LNCAP (cell line): Measurements from ENCODE around the gene CTNNA1.

Experiments used
- TF ChIP-seq, protein P1 (sequence below): fragments of 450-650 bp; IDR thresholded peaks from 2 replicates; pipeline ENCODE4 v1.5.1; 2017; ENCODE audit warnings: mild to moderate bottlenecking

CTNNA1 gene

DNA sequence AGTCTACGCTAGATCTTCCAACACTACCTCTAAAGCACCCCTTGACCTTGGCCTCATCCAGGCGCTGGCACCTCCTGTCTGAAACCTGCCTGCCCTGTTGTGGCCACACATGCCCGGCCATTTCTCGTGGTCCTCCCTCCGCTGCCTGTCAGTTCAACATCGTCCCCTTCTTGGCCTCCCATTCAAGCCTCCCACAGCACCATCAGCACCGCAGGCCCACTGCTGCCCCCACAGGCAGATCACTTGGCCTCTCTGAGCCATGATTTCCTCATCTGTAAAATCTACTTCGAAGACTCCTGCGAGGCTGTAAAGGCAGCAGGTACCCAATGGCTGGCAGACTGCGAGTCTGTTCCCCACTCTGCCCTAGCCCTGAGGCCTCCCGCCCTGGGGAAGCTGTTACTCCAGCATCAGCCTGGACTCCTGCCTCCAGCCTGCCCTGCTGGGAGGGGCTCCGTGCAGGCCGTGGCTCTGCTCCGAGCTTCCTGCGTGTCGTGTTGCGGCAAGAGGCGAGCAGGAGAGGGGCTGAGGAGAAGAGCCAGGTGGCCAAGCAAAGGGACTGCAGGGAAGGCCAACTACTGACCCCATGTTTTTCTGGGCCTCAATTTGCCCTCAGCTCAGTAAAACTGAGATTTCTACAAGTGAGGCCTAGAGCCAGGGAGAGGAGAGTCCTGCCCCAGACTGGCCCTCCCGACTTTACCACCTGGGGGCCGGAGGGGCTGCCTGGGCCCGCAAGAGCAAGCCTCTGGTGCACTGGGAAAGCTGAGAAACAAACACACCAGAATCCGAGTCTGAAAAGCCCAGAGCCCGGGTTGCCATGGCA is 192.4 kb downstream of the CTNNA1 start:
- TF ChIP-seq, protein P1, sequence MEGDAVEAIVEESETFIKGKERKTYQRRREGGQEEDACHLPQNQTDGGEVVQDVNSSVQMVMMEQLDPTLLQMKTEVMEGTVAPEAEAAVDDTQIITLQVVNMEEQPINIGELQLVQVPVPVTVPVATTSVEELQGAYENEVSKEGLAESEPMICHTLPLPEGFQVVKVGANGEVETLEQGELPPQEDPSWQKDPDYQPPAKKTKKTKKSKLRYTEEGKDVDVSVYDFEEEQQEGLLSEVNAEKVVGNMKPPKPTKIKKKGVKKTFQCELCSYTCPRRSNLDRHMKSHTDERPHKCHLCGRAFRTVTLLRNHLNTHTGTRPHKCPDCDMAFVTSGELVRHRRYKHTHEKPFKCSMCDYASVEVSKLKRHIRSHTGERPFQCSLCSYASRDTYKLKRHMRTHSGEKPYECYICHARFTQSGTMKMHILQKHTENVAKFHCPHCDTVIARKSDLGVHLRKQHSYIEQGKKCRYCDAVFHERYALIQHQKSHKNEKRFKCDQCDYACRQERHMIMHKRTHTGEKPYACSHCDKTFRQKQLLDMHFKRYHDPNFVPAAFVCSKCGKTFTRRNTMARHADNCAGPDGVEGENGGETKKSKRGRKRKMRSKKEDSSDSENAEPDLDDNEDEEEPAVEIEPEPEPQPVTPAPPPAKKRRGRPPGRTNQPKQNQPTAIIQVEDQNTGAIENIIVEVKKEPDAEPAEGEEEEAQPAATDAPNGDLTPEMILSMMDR = no peak

DNA sequence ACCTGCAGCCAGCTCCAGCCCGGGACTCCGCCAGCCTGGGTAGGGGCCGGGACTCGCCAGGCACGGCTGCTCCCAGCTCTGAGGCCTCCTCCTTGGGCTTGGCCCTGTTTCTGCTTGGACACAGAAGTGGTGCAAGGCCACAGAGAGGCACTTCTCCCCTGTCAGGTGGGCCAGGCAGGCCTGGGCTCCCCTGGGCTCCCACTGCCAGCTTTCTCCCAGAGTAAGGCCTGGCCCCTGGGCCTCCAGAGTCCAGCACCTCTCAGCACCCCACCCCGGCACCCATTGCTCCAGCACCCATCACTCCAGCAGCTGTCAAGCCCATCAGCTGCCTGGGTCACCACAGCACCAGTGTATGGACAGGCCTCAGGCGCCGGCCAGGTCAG is 193.0 kb downstream of the CTNNA1 start:
- TF ChIP-seq, protein P1 = no peak

DNA sequence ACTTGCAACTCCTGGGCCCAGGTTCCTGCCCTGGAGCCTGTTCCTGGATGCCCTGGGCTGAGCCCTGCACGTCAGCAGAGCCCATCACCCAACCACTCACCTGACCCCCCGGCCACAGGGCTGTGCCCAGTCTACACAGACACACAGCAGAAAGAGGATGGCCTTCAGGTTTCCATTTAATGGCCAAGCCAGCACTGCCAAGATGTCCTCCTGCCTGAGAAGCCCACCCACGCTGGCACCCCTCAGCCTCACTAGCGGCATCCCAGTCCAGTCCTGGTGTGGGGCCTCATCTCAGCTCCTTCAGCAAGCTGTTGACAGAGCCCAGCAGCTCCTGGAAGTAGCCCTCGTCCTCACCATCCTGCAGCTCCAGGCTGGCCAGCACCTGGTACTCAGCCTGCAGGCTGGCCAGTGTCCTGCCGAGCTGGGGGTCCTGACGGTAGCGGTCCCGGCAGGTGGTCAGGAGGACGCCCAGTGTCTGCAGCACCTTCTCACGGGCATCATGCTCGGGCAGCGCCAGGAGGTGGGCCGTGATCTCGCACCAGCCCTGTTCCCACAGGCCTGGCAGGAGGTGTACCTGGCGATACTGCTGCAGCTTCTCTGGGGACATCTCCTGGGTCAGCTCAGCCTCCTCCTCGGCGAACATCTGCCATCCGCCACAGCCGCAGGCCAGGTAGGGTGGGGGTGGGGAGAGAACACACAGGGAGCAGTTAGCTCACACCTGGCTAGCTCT is 193.8 kb downstream of the CTNNA1 start:
- TF ChIP-seq, protein P1 = no peak

DNA sequence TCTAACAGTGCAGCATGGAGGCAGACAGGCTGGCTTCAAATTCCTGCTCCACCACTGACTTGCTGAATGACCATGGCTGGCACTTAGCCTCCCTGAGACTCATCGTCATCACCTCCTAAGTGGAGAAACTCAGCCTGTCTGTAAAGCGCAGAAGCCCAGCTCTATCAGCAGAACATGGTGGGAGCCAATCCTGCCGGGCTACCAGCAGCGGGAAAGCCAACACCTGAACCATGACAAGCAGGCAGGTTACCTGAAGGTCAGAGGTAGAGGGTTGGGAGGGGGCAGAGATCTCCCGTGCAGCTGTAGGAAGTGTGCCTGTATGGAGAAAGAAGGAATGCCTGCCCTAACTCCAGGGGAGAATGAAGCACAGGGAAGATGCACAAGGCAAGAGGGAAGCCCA is 194.6 kb downstream of the CTNNA1 start:
- TF ChIP-seq, protein P1 = no peak

DNA sequence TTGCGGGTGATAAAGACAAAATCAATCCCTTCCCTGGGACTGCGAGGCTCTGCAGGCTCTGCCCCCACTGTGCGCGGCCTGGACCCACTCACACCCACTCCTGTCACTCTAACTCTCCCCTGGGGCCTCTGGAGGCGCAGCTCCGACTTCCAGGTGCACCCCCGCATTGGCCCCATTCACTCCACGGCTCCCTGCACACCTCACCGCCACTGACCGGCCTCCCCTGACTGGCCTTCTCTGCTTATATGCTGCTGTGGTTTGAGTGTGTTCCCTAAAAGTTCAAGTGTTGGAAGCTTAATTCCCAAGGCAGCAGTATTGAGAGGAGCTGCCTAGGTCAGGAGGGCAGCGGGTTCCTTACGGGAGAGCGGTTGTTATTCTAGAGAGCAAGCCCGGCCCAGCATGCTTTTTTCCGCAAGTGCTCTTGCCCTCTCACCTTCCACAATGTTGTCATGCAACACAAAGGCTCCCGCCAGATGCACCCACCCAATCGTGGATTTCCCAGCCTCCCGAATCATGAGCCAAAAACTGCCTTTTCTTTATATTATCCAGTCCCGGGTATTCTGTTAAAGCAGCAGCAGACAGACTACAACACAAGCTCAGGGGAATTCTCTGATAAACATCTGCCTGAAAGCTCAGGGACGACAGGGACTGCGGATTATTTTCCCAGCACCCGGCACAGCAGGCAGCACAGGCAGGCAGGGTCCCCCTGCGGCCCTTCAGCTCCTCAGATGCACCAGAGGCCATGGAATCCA is 195.4 kb downstream of the CTNNA1 start:
- TF ChIP-seq, protein P1 = no peak

DNA sequence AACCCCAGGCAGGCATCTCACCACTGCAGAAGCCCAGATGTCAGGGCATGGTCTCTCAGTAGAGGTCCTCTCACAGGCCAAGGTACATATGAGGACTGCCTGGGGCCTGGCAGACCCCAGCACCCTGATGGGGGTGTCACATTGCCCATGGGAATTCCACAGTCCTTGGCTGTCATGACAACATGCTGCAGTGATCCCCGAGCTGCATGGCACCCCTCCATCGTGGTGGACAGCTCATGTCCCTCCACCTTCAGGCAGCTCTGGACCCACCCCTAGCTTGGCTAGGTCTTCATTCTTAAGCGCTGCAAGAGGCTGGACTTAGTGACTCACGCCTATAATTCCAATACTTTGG is 196.0 kb downstream of the CTNNA1 start:
- TF ChIP-seq, protein P1 = no peak

DNA sequence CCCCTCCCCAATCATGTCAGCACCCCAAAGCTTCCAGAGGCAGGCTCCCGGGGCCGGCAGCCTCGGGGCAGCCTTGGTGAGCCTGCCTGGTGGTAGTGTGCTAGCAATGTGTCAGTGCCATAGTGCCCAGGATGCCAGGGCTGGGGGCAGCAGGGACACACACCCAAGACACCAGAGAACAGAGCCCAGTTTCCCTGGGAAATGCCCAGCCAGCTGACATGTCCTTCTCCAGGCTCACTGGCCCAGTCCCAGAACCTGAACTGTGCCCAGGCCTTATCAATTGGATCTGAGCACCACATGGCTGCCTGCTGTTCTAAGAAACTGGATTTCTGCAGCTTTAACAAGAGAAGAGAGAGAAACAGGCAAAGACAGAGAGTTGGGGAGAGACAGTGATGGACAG is 196.8 kb downstream of the CTNNA1 start:
- TF ChIP-seq, protein P1 = no peak
